ENCODE results near the gene ENTPD2.

The ENTPD2 gene

DNA sequence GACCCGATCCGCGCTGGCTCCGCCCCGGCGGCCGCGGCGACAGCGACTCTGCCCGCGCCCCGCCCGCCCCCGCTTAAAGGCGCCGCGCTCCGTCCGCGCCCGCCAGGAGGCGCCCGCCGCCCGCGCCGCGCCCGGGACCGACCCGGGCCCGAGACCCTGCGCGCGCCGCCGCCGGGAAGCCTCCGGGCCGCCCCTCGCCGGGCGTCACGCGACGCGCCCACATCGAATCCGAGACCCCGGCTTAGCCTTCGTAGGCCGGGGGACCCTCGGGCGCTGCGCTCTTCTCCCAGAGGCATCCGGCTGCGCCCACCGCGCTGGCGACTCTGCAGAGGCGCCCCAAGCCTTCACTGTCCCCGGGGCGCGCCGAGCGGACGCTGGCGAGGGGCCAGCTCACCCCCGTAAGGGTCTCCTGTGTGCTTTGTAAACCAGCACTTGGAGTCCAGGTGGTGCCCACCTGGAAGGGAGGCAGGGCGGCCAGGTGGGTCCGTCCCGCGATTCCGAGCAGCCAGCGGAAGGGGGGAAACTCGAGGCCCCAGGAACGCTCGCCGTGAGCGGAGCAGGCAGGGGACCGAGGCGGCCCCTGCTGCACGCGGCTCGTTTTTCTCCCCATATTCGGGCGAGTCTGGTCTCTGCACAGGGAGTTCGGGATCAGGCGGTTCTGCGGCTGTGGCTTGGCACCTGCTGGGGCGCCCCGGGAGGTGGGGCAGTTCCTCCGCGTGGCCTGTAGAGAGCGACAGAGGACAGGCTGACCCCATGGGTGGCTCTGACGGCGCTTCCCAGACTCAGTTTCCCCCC, 25.4 kb downstream of the ENTPD2 start:
- DNase-seq = peak; percentile 44

GRCh38 chr9:137027369-137028262, 26.2 kb downstream of the ENTPD2 start, which contains the start of gene ABCA2:
ABCA2 (minus strand) TSS chr9:137028237; CDS start chr9:137028140, 97 bp downstream.
- DNase-seq = no peak

DNA sequence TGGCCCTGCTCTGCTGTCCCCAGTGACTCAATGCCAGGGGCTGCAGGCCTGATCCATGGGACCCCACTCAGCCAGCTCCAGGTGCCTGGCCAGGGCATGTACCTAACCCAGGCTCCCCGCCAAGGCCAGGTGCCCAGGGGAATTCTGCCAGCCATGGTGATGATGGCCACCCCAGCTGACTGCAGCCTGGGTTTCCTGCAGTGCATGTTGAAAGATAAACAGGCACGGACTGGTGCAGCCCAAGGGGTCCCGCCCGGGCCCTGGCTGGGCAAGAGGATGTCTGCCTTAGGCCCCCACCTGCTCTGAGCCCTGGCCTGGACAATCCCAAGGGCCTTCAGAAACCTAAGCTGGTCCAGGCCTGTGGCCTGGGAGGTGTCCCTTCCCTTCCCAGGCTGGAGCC, 27.0 kb downstream of the ENTPD2 start:
- peak; percentile 22 for DNase-seq

DNA sequence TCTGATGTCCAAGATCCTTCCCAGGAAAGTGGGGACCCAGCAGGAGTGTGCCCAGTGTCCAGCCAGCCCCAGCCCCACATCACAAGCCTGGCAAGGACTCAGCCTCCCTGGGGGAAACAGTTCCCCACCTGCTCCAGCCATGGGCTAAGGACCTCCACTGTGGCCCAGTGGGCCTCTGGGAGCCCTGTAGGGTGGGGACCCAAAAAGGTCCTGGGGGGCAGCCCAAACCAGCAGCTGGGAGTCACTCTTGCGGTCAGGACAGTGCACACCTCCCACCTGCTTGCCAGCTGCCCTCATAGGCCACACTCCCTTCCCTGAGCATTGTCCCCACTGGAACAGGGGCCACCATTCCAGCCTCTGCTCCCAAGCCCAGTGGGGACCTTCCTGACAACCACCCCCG, 27.5 kb downstream of the ENTPD2 start:
- DNase-seq = no peak

- peak; percentile 21 for DNase-seq
Measured at GRCh38 chr9:137025517-137025966, 28.3 kb downstream of the ENTPD2 start.

GRCh38 chr9:137023583-137023991, 30.3 kb downstream of the ENTPD2 start:
- no peak for DNase-seq

GRCh38 chr9:137023157-137023556, 30.7 kb downstream of the ENTPD2 start:
- no peak for DNase-seq

DNA sequence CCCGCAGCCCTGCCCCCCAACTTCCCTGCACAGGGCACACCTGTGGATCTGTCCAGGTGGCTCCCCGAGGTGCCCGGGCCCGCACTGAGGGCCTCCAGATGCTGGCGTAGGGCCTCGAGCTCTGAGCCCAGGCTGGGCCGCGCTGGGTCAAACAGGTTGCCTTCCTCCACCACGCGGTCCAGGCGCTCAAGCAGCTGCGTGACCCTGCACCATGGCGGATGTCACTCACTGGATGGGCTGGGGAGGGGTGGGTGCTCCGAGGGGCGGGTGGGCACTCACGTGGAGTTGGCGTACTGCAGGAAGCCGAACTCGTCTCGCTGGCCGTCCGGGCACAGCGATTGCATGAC, 31.2 kb downstream of the ENTPD2 start:
- DNase-seq = no peak

DNA sequence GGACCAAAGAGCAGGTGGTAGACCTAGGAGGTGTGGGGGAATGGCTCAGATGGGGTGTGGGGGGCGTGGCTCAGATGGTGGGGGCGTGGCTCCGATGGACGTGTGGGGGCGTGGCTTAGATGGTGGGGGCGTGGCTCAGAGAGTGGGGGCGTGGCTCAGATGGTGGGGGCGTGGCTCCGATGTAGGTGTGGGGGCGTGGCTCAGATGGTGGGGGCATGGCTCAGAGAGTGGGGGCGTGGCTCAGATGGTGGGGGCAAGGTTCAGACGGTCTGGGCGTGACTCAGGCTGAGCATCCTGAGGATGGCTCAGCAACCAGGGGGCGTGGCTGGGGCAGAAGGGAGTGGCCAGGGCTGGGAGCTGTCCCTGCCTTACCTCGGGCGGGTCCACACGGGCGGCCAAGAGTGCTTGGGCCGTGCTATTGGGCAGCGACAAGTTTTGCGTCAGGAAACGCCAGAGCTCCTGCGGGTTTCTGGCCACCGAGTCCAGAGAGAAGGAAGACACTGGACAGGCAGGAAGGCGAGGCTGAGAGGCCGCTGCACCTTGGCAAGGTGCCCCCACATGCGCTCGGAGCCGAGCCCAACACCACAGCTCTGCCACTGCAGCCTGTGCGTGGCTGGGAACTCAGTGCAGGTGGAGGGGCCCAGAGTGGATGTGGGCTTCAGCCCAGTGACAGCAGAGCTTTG, 31.7 kb downstream of the ENTPD2 start:
- no peak for DNase-seq

GRCh38 chr9:137021568-137021978, 32.3 kb downstream of the ENTPD2 start:
- no peak for DNase-seq

DNA sequence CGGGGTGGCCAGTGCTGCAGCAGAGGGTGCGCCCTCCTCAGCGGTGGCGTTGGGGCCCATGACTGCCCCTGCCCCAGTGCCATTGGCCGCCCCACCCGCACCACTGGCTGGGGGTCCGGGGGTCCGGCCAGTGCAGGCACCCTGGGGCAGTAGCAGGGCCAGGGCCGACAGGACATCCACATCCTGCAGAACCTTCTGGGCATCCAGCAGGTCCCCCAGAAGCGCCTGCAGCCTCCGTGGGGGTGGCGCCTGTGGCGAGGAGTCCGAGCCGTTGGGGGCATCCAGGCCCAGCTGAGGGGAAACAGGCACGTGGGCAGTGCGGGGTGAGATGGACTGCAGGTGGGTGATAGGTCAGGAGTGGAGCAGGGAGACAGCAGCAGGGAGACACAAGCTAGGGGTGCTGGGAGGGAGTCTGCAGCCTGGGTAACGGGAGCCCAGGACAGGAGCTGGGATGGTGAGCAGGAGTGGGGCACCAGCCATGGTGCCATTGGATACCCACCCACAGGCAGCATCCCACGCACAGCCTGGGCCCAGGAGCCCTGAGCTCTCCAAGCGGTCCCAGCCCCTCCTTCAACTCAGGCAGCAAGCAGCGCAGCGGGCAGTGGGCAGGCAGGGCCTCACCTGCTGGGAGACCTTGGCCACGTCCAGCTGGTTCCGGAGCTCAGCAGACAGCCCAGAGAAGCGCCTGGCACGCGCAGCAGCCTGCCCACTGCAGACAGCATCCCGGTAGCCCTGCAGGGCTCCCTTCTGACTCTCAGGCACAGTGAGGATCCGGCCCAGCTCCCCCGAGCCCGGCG, 32.9 kb downstream of the ENTPD2 start:
- DNase-seq = no peak

GRCh38 chr9:137019891-137020683, 33.8 kb downstream of the ENTPD2 start:
- no peak for DNase-seq

- no peak for DNase-seq
Measured at GRCh38 chr9:137018761-137019559, 34.9 kb downstream of the ENTPD2 start.

- DNase-seq = no peak
Measured at GRCh38 chr9:137017791-137018497, 35.9 kb downstream of the ENTPD2 start.

GRCh38 chr9:137017071-137017470, 36.8 kb downstream of the ENTPD2 start:
- no peak for DNase-seq

GRCh38 chr9:137016436-137016835, 37.4 kb downstream of the ENTPD2 start:
- DNase-seq = no peak

GRCh38 chr9:137015976-137016375, 37.9 kb downstream of the ENTPD2 start:
- no peak for DNase-seq

DNA sequence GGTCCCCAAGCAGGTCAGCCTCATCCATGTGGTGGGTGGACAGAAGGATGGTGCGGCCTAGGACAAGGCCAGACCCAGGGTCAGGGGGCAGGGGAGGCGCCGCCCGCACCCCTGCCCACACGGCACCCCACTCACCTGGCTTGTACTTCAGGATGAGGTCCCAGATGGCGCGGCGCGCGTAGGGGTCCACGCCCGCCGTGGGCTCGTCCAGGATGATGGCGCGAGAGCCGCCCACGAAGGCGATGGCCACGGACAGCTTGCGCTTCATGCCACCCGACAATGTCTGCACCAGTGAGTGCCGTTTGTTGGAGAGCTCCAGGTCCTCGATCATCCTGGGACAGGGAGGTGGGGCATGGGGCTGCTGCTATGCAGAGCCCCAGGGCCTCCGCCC, 38.3 kb downstream of the ENTPD2 start:
- no peak for DNase-seq

- no peak for DNase-seq
Measured at GRCh38 chr9:137014776-137015539, 38.9 kb downstream of the ENTPD2 start.
